IMR-90 (cell line): Measurements from ENCODE around the gene HSPA6. TPM values are rescaled to one million over a fixed set of nuclear protein-coding genes. Genes with fewer than 3 reads are reported as not detected.
"Not testable (repeated sequence)": the region's sequence is repeated elsewhere in the genome, so short reads cannot be mapped to it uniquely, and the experiment has no call there.

Experiments used
- ATAC-seq: fragments of 200-7000 bp; cut with Tn5 transposase; 2 replicates; pipeline ENCODE4 v1.9.1; 2020; ENCODE audit warnings: low read depth, mild to moderate bottlenecking, moderate library complexity
- BruUV-seq: library from RNA; stranded (reverse); fragments of 400-500 nt; replicated peaks from 2 replicates; lab custom pipeline; 2021; lab: Mats Ljungman, UMichigan
- CTCF ChIA-PET: fragments of 300-600 bp; formaldehyde crosslinking; extraction: SDS; loops from one replicate; lab custom pipeline; 2021; ENCODE audit warnings: antibody characterized with exemption; lab: Yijun Ruan, JAX
- POLR2A ChIA-PET: fragments of 300-600 bp; sonication (Branson Sonifier 250); formaldehyde crosslinking; loops from one replicate; lab custom pipeline; 2022; ENCODE audit warnings: antibody characterized with exemption; ENCODE audit not compliant: unreplicated experiment; lab: Charles Lee
- DNase-seq: peaks from one replicate; pipeline ENCODE4 v3.0.0; 2013
- H2AFZ ChIP-seq: replicated peaks from 2 replicates; pipeline ENCODE3; 2013; ENCODE audit warnings: low read length, mild to moderate bottlenecking; ENCODE audit not compliant: poor library complexity
- H2AK5ac ChIP-seq: 2 replicates; pipeline ENCODE4 v1.6.1; 2013; ENCODE audit warnings: low read depth, low read length, inconsistent platforms
- H2AK9ac ChIP-seq: replicated peaks from 2 replicates; pipeline ENCODE3; 2013; ENCODE audit warnings: mild to moderate bottlenecking, low read depth, low read length, moderate library complexity; ENCODE audit not compliant: poor library complexity
- H2BK120ac ChIP-seq: 2 replicates; pipeline ENCODE4 v1.6.1; 2013; ENCODE audit warnings: low read depth, low read length, inconsistent platforms
- H2BK15ac ChIP-seq: 3 replicates; pipeline ENCODE4 v1.6.1; 2013; ENCODE audit warnings: low read depth, low read length, inconsistent platforms
- H2BK20ac ChIP-seq: 2 replicates; pipeline ENCODE4 v1.6.1; 2013; ENCODE audit warnings: low read depth, mild to moderate bottlenecking, inconsistent platforms, low read length, moderate library complexity
- H2BK5ac ChIP-seq: 2 replicates; pipeline ENCODE4 v1.6.1; 2013; ENCODE audit warnings: mild to moderate bottlenecking, low read depth, low read length, inconsistent platforms; ENCODE audit not compliant: poor library complexity, severe bottlenecking
- H3K14ac ChIP-seq: replicated peaks from 2 replicates; pipeline ENCODE4 v1.6.1; 2013; ENCODE audit warnings: low read depth, low read length, inconsistent platforms
- H3K18ac ChIP-seq: 2 replicates; pipeline ENCODE4 v1.6.1; 2013; ENCODE audit warnings: low read depth, low read length, control low read depth
- H3K23ac ChIP-seq: 2 replicates; pipeline ENCODE4 v1.6.1; 2013; ENCODE audit warnings: low read depth, low read length, inconsistent platforms
- H3K27ac ChIP-seq: 2 replicates; pipeline ENCODE4 v1.5.1; 2013; ENCODE audit warnings: mild to moderate bottlenecking, control low read depth, low read length; ENCODE audit not compliant: insufficient read depth
- H3K27me3 ChIP-seq: 2 replicates; pipeline ENCODE4 v1.6.1; 2013; ENCODE audit warnings: low read length; ENCODE audit not compliant: control insufficient read depth, insufficient read depth
- H3K36me3 ChIP-seq: 2 replicates; pipeline ENCODE4 v1.6.1; 2013; ENCODE audit warnings: low read length, mixed read lengths; ENCODE audit not compliant: control insufficient read depth, insufficient read depth
- H3K4ac ChIP-seq: 2 replicates; pipeline ENCODE4 v1.6.1; 2013; ENCODE audit warnings: low read depth, low read length, inconsistent platforms
- H3K4me1 ChIP-seq: 2 replicates; pipeline ENCODE4 v1.6.1; 2013; ENCODE audit warnings: low read length, mixed read lengths; ENCODE audit not compliant: control insufficient read depth, insufficient read depth
- H3K4me2 ChIP-seq: 2 replicates; pipeline ENCODE4 v1.6.1; 2013; ENCODE audit warnings: low read depth, mild to moderate bottlenecking, control low read depth, low read length, moderate library complexity
- H3K4me3 ChIP-seq: 2 replicates; pipeline ENCODE4 v1.5.1; 2013; ENCODE audit warnings: low read depth, mild to moderate bottlenecking, control low read depth, low read length, moderate library complexity; ENCODE audit not compliant: insufficient read depth
- H3K56ac ChIP-seq: 2 replicates; pipeline ENCODE4 v1.6.1; 2013; ENCODE audit warnings: low read length, inconsistent platforms; ENCODE audit not compliant: insufficient read depth; ENCODE audit errors: extremely low read depth
- H3K79me1 ChIP-seq, 2 experiments: 2 replicates each; pipeline ENCODE4 v1.6.1; 2013; ENCODE audit warnings: low read length in 2 of 2, inconsistent platforms in 1 of 2, low read depth in 1 of 2
- H3K9ac ChIP-seq: 2 replicates; pipeline ENCODE4 v1.6.1; 2013; ENCODE audit warnings: low read depth, low read length, control low read depth
- H3K9me1 ChIP-seq: 2 replicates; pipeline ENCODE4 v1.6.1; 2013; ENCODE audit warnings: low read length, inconsistent platforms; ENCODE audit not compliant: insufficient read depth
- H3K9me3 ChIP-seq: 2 replicates; pipeline ENCODE4 v1.6.1; 2013; ENCODE audit warnings: low read length; ENCODE audit not compliant: control insufficient read depth, insufficient read depth
- H4K20me1 ChIP-seq: 2 replicates; pipeline ENCODE4 v1.6.1; 2013; ENCODE audit warnings: low read length, inconsistent platforms; ENCODE audit not compliant: insufficient read depth
- H4K5ac ChIP-seq: 2 replicates; pipeline ENCODE4 v1.6.1; 2013; ENCODE audit warnings: mild to moderate bottlenecking, low read depth, low read length, control low read depth
- H4K8ac ChIP-seq, 2 experiments: 2 replicates each; pipeline ENCODE4 v1.6.1; 2013; ENCODE audit warnings: low read depth in 2 of 2, low read length in 2 of 2, control low read depth in 1 of 2, inconsistent platforms in 1 of 2
- H4K91ac ChIP-seq: 2 replicates; pipeline ENCODE4 v1.6.1; 2013; ENCODE audit warnings: low read depth, low read length, inconsistent platforms; ENCODE audit not compliant: insufficient read depth
- WGBS, 2 experiments: methylation state at CpG; one replicate each; pipeline versions ENCODE4 v1.1.5 to v1.1.7; 2013; ENCODE audit warnings: missing lambda C conversion rate in 2 of 2; ENCODE audit not compliant: insufficient read length in 1 of 2; ENCODE audit errors: extremely low coverage in 2 of 2; 5-methylcytosine and 5-hydroxymethylcytosine counted together
- dilution Hi-C: fragments of 300-500 bp; cut with HindIII; formaldehyde crosslinking; loops from one replicate; pipeline ENCODE4 v1.14.3; 2018; ENCODE audit warnings: low sequenced_read_pairs; ENCODE audit not compliant: unreplicated experiment
- in situ Hi-C: fragments of 300-500 bp; cut with MboI; formaldehyde crosslinking; loops from 3 replicates; pipeline ENCODE4 v1.14.3; 2019; ENCODE audit warnings: low sequenced_read_pairs, inconsistent platforms, mixed read lengths
- intact Hi-C: fragments of 100-400 bp; cut with micrococcal nuclease; formaldehyde crosslinking; loops from 2 replicates; pipeline ENCODE4 v1.10.0; 2022
- polyA plus RNA-seq, 3 experiments: library from polyadenylated mRNA; depleted of rRNA; stranded (reverse); fragments of >200 nt; gene quantifications; 2 replicates each; pipeline ENCODE4 v1.2.3, GENCODE V29; 2012; ENCODE audit warnings: low replicate concordance in 1 of 3
- total RNA-seq: library from RNA; depleted of rRNA; stranded (reverse); fragments of >200 nt; gene quantifications from 2 replicates; pipeline ENCODE4 v1.2.3, GENCODE V29; 2012

The HSPA6 gene
- total and polyA plus RNA-seq, 2 of the 4 experiments (the other 2 are of a cell fraction) = 0.54 to 0.67 TPM

DNA sequence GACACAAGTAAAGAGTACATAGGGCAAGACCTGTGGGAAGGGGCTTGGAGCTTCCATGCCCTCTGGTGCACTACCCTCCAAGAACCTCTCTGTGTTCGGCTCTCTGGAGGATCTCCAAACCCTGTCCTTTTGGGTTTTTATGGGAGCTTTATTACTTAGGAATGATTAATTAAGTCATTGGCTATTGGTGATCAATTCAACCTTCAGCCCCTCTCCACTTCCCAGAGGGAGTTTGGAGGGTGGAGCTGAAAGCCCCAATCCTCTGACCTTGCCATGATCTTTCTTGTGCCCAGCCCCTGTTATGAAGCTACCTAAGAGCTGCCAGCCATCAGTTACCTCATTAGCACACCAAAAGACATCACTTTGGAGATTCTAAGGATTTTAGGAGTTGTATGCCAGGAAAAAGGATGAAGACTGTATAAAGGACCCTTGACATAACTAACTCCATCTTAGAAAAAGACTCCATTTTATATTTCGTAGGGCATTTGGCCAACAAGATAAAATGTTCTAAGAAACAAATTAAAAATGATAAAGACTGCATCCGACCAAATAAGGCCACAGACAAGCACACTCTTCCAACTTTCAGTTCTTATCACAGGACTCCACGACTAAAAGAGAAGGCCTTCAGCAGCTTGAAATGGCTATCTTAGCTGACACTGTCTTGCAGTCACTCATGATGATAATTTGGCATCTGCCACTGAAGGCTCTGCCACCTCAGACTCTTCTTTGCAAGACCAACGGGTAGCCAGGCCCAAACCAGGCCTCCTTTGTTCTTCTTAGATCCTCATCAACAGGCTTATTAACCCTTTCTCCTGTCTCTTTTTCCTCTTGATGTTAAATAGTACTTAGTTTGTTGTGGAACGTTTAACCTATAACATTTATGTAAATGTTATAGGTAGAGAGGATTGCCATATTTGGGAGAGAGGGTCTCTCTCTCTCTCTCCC lies 33.4 kb downstream of the HSPA6 start:
- H3K4me2 ChIP-seq, H3K23ac ChIP-seq, H3K27me3 ChIP-seq, H2AK5ac ChIP-seq, H3K14ac ChIP-seq, H3K79me1 ChIP-seq, H4K5ac ChIP-seq, intact Hi-C loops, H4K8ac ChIP-seq, H3K36me3 ChIP-seq, BruUV-seq, H2BK15ac ChIP-seq, H2BK120ac ChIP-seq, dilution Hi-C loops, H3K4me1 ChIP-seq, in situ Hi-C loops, DNase-seq, H2BK5ac ChIP-seq, H3K27ac ChIP-seq, H3K56ac ChIP-seq, H4K20me1 ChIP-seq, ATAC-seq, H3K9ac ChIP-seq, POLR2A ChIA-PET, H3K9me1 ChIP-seq, CTCF ChIA-PET, H3K9me3 ChIP-seq, H2BK20ac ChIP-seq, H3K4me3 ChIP-seq, H3K18ac ChIP-seq, H4K91ac ChIP-seq, H2AFZ ChIP-seq, H3K4ac ChIP-seq, H2AK9ac ChIP-seq: not testable (repeated sequence)
- WGBS, 2 experiments = no CpG with 5 or more reads among the region's 6 CpGs

DNA sequence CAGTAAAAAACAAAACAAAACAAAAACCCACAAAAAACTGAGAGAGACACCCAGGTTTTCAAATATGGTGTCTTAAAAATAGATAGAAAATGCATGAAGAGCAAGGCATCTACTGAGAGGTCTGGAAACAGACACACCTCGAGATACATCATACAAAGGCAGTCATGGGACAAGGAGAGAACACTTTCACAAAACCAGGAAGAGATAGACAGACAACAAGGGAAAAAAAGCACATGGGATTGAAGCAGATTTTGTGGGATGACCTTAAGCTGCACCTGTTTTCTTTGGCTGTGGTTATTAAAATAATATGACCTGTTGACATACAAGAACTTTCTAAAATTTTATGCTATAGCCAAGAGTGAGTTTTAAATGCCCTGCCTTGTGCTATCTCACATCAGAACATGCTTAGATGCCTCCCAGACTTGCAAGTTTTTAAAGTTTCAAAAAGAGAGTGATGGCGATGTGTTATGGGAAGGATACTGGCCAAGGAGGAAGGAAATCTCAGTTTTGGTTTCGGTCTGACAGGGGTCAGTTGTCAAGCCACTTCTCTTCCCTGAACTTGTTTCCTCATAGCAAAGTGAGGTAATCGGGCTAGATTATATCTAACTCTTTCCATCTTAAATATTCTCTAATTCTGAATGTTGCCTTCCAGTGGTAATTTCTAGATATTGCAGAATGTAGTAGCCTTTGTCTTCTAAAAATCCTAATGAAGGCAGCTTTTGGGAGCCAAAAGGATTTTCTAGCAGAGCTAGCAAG lies 36.8 kb downstream of the HSPA6 start:
- H3K23ac ChIP-seq, POLR2A ChIA-PET, H4K5ac ChIP-seq, H3K14ac ChIP-seq, H3K4me3 ChIP-seq, H3K36me3 ChIP-seq, H2AK9ac ChIP-seq, H3K27me3 ChIP-seq, H3K9ac ChIP-seq, H3K18ac ChIP-seq, H3K56ac ChIP-seq, ATAC-seq, H3K4me1 ChIP-seq, H3K9me3 ChIP-seq, BruUV-seq, H4K91ac ChIP-seq, H3K4me2 ChIP-seq, H2AK5ac ChIP-seq, in situ Hi-C loops, H2BK120ac ChIP-seq, H2BK20ac ChIP-seq, H4K20me1 ChIP-seq, H2BK5ac ChIP-seq, CTCF ChIA-PET, H3K79me1 ChIP-seq, H3K27ac ChIP-seq, H3K9me1 ChIP-seq, H3K4ac ChIP-seq, H2AFZ ChIP-seq, dilution Hi-C loops, DNase-seq, H4K8ac ChIP-seq, H2BK15ac ChIP-seq: not testable (repeated sequence)
- WGBS, 2 experiments = no CpG with 5 or more reads among the region's 4 CpGs
- intact Hi-C loops = loop anchor here (10.0 kb wide), 1 partner anchor 174 kb away; no protein-coding TSS in a partner anchor
